Measurements from ENCODE around the gene ALPK1. TPM values are rescaled to one million over a fixed set of nuclear protein-coding genes. Genes with fewer than 3 reads are reported as not detected.

ALPK1 gene
- total RNA-seq: 10 to 100 TPM in 1 of 4 donors, 1 to 10 TPM in 3; 1.8 to 12.6 (median 3.3) TPM

DNA sequence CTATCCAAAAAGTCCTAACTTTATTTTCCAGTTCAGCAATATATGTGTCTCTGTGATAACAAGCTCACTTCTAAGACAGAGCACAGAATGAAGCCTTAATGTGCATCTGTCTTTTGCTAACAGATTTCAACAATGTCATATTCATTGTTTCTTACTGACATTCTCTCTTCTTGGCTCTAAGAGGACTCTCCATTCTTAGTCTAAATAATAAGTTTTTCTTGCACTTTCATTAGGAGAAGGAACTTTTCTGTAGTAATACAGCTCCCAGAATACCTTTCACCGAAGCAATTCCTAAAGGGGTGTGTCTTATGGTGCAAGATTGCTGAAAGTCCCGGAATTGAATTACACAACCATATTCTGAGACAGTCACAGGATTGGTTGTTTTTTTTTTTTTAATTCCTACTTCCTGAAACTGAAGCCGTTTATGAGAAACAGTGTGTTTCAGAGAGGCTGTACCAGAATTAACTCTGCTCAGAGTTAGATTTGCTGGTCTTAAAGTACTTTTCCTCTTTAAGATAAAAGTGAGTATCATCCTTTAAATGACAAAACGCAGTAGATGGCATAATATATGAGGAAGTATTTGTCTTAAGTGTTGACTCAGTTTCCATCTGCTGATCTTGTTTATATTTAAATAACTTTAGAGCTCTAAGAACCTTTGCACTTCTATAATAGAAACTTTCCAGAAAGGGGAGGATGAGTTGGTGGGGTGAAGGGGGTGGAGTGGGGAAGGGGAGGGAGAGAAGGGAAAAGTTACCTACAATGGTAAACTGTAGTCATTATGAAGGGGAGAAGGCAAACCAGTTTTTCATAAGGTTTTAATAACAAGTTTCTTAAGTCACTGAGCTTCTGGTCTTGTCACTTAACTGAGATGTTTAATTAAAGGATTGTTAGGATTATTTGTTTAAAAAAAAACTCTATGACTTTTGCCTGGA lies at the start of gene ALPK1:
ALPK1 (plus strand) TSS at position 421 of the 932 bp plus-strand sequence.
- Histone ChIP-seq H3K4me1 (peaks cover 5 to 12% of the 10 kb centered on the region in 2 donors), H3K27me3 (no peaks in the 10 kb centered on the region), H3K36me3 (no peaks in the 10 kb centered on the region), H3K4me3 (peak within 1 kb of the TSS; percentile 38 to 46 (median 42)), H3K27ac (peak within 1 kb of the TSS; percentile 34 to 69 (median 62)), H3K9me3 (no peaks in the 10 kb centered on the region)
- TF ChIP-seq, protein P1, sequence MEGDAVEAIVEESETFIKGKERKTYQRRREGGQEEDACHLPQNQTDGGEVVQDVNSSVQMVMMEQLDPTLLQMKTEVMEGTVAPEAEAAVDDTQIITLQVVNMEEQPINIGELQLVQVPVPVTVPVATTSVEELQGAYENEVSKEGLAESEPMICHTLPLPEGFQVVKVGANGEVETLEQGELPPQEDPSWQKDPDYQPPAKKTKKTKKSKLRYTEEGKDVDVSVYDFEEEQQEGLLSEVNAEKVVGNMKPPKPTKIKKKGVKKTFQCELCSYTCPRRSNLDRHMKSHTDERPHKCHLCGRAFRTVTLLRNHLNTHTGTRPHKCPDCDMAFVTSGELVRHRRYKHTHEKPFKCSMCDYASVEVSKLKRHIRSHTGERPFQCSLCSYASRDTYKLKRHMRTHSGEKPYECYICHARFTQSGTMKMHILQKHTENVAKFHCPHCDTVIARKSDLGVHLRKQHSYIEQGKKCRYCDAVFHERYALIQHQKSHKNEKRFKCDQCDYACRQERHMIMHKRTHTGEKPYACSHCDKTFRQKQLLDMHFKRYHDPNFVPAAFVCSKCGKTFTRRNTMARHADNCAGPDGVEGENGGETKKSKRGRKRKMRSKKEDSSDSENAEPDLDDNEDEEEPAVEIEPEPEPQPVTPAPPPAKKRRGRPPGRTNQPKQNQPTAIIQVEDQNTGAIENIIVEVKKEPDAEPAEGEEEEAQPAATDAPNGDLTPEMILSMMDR (IDR thresholded peaks at IDR 0.05 in 4 of 5, conservative IDR thresholded peaks at IDR 0.05 in 1 of 5): no peak
- peak; percentile 36 to 41 for TF ChIP-seq POLR2A (IDR thresholded peaks at IDR 0.05)
- DNase-seq (peak in 1 of 2 donors; percentile 7), ATAC-seq (peak; percentile 95 to 100)
- intact Hi-C loops (cut with DNase I; ENCODE audit: low total_unique reads): no loop called here
- in situ Hi-C loops (cut with MboI; ENCODE audit: low sequenced_read_pairs in 4 of 4): no loop called here

DNA sequence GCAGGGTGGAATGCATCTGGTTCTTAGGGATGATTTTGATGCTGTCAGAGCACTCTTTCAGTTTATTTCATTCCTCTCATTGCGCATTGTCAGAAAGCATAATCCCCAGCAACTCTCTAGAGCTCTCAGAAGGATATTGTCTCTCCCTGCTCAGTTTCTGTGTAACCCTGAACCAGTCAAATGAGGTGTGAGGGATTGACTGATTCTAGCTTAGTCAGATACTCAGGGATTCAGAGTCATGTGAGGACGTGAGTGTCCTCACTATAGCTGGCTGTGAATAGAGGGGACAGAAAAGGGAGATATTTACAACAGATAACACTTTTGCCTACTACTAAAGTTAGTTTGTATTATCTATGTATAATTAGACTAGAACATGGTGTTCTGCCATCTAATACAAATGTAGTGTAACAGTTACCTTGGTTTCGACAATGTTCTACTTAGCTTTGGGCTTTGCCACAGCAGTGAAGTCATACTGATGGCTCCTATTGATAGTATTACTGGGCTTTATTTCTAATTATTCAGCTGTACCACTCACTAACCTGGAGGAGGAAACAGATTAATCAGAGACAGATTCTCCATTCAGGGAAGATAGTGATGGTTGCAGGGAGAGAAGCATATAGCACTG lies 46.0 kb upstream of the ALPK1 start:
- peak in 1 of 2 donors; percentile 14 for TF ChIP-seq POLR2A (IDR thresholded peaks at IDR 0.05)
- TF ChIP-seq, protein P1 (IDR thresholded peaks at IDR 0.05 in 4 of 5, conservative IDR thresholded peaks at IDR 0.05 in 1 of 5): no peak
- peaks cover 10 to 20% of the 10 kb centered on the region in 2 donors for H3K4me1 ChIP-seq
- H3K36me3 ChIP-seq: peaks cover 0 to 7% of the 10 kb centered on the region in 2 donors
- ATAC-seq: peak; percentile 96
- intact Hi-C loops (cut with DNase I; ENCODE audit: low total_unique reads): no loop called here
- in situ Hi-C loops (cut with MboI; ENCODE audit: low sequenced_read_pairs in 4 of 4): no loop called here
- H3K27ac ChIP-seq: peak overlapping the region; percentile 48 to 64 (median 52)
- DNase-seq: peak in 1 of 2 donors; percentile 23
- H3K27me3 ChIP-seq: no peaks in the 10 kb centered on the region
- no peaks in the 10 kb centered on the region for H3K9me3 ChIP-seq
- no peak overlapping the region for H3K4me3 ChIP-seq

DNA sequence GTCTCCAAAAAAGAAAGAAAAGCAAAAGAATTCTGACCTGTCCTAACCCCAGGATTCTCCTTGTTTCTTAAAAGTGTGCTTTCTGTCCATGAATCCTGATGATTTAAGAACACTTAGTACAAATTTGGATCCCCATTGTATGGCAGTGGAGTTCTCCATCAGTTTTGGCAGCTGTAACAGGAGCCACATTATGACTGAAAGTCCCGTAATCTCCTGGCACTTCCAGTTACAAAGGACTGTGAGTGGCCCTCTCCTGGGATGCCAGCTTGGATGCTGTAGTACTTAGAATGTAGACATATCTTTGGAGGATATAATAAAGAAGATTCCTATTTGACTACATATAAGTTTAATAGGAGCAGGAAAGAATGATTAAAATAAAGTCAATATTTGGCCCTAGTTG lies 44.9 kb upstream of the ALPK1 start:
- DNase-seq (no peak), ATAC-seq (no peak)
- in situ Hi-C loops (cut with MboI; ENCODE audit: low sequenced_read_pairs in 4 of 4): no loop called here
- peaks cover 10 to 20% of the 10 kb centered on the region in 2 donors for H3K4me1 ChIP-seq
- peak overlapping the region in 1 of 4 donors; percentile 64 for H3K27ac ChIP-seq
- no peak for TF ChIP-seq POLR2A (IDR thresholded peaks at IDR 0.05)
- TF ChIP-seq, protein P1 (IDR thresholded peaks at IDR 0.05 in 4 of 5, conservative IDR thresholded peaks at IDR 0.05 in 1 of 5): no peak
- peaks cover 0 to 7% of the 10 kb centered on the region in 2 donors for H3K36me3 ChIP-seq
- intact Hi-C loops (cut with DNase I; ENCODE audit: low total_unique reads): no loop called here
- H3K27me3 ChIP-seq: no peaks in the 10 kb centered on the region
- no peaks in the 10 kb centered on the region for H3K9me3 ChIP-seq
- no peak overlapping the region for H3K4me3 ChIP-seq

GRCh38 chr4:112253382-112254000 lies 43.7 kb upstream of the ALPK1 start:
- no peak for DNase-seq
- in situ Hi-C loops (cut with MboI; ENCODE audit: low sequenced_read_pairs in 4 of 4): no loop called here

More at GRCh38 chr4:112253382-112254000, 43.7 kb upstream of the ALPK1 start:
- Histone ChIP-seq H3K4me3 (no peak overlapping the region), H3K36me3 (peaks cover 0 to 7% of the 10 kb centered on the region in 2 donors), H3K4me1 (peaks cover 10 to 20% of the 10 kb centered on the region in 2 donors), H3K27ac (no peak overlapping the region), H3K9me3 (no peaks in the 10 kb centered on the region), H3K27me3 (no peaks in the 10 kb centered on the region)
- no peak for ATAC-seq
- intact Hi-C loops (cut with DNase I; ENCODE audit: low total_unique reads): no loop called here
- TF ChIP-seq POLR2A (IDR thresholded peaks at IDR 0.05): no peak
- TF ChIP-seq, protein P1 (IDR thresholded peaks at IDR 0.05 in 4 of 5, conservative IDR thresholded peaks at IDR 0.05 in 1 of 5): no peak

Data from gastrocnemius medialis (tissue), 4 donors.